Tibial nerve (tissue), 4 donors: Measurements from ENCODE around the gene SPATA16.

Experiments
- EP300 ChIP-seq, 2 donors: sonication (generic); formaldehyde crosslinking; IDR thresholded peaks; one replicate each; pipeline ENCODE4 v1.6.1; 2017; ENCODE audit warnings: antibody characterized with exemption in 2 of 2, mild to moderate bottlenecking in 1 of 2
- POLR2A ChIP-seq, 2 donors: fragments of 450-650 bp; IDR thresholded peaks; one replicate each; pipeline ENCODE4 v1.6.1; 2017; ENCODE audit warnings: antibody characterized with exemption in 2 of 2, mild to moderate bottlenecking in 2 of 2, moderate library complexity in 2 of 2
- TF ChIP-seq, protein P1 (sequence below), 5 experiments: fragments of 200-600 bp in 3 of 5; fragments of 450-650 bp in 2 of 5; sonication (generic) in 3 of 5; IDR thresholded peaks; one replicate each; pipeline ENCODE4 v1.5.1; 2016 to 2019; ENCODE audit warnings: antibody characterized with exemption in 5 of 5, mild to moderate bottlenecking in 3 of 5, moderate library complexity in 2 of 5

DNA sequence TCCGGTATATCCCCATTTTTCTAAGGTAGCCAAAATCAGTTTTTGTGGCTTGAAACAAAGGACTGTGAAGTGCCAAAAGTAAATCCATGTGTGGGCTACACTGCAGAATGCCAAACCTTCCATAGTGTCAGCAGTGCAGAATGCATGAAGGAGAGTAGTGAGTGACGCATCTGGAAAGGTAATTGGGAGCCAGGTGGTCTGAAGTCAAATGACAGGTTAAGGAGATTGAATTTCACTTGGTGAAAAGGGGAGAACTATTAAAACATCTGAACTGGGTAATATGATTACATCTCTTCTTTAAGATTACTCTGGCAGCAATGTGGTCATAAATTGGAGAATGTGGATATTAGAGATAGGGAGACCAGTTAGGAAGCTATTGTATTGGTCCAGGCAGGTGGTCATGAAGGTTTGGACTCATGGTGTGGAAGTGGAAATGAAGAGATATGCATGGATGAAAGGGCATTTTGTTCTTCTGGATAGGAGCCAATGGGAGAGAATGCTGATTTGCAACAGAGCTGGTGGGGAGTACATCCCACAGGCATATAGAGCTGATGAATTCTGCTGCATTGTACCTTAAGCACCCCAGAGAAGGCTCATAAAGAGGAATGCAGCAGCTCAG is 272.3 kb downstream of the SPATA16 start:
- TF ChIP-seq, protein P1, sequence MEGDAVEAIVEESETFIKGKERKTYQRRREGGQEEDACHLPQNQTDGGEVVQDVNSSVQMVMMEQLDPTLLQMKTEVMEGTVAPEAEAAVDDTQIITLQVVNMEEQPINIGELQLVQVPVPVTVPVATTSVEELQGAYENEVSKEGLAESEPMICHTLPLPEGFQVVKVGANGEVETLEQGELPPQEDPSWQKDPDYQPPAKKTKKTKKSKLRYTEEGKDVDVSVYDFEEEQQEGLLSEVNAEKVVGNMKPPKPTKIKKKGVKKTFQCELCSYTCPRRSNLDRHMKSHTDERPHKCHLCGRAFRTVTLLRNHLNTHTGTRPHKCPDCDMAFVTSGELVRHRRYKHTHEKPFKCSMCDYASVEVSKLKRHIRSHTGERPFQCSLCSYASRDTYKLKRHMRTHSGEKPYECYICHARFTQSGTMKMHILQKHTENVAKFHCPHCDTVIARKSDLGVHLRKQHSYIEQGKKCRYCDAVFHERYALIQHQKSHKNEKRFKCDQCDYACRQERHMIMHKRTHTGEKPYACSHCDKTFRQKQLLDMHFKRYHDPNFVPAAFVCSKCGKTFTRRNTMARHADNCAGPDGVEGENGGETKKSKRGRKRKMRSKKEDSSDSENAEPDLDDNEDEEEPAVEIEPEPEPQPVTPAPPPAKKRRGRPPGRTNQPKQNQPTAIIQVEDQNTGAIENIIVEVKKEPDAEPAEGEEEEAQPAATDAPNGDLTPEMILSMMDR (IDR thresholded peaks at IDR 0.05), result no peak
- TF ChIP-seq EP300 (IDR thresholded peaks at IDR 0.05) (no peak), POLR2A (IDR thresholded peaks at IDR 0.05) (no peak)
